ENCODE results near the gene TMEFF2. TPM values are rescaled to one million over a fixed set of nuclear protein-coding genes. Genes with fewer than 3 reads are reported as not detected.

TMEFF2 gene
- total and polyA plus RNA-seq, 10 of the 15 experiments (the other 5 are each of a cell fraction or from before 2014, with no cell fraction given) = not detected

DNA sequence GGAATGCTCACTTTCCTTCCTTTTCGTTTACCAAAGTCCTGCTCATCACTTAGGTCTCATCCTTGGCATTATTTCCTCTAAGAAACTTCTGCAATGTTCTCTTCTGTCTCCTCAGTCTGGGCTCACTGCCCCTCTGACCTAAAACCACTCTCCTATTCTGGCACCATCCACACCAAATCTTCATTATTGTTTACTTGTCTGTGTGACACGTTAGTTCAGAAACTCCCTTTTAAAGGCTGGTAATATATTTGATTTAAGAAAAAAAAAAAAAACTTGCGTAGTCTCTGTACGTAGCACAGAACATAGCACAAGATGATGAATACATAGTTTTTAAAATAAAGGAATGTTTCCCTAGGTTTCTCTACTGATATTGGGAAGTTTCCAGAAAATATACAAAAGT is 229.0 kb downstream of the TMEFF2 start:
- ChIA-PET RAD21 (ENCODE audit: unreplicated experiment) (no interaction called here), CTCF (no interaction called here), SMC1A (ENCODE audit: uncharacterized antibody, unreplicated experiment) (no interaction called here), POLR2A (no interaction called here)
- H3K4me1 ChIP-seq (ENCODE audit: control insufficient read depth, insufficient read depth, low read length) = no peaks in the 10 kb centered on the region
- H3K9me3 ChIP-seq (replicated peaks; ENCODE audit: control insufficient read depth, insufficient read depth, low read length) = no peaks in the 10 kb centered on the region
- H4K20me1 ChIP-seq (ENCODE audit: control insufficient read depth, insufficient read depth) = no peaks in the 10 kb centered on the region
- no peaks in the 10 kb centered on the region for H3K79me2 ChIP-seq (ENCODE audit: control insufficient read depth, insufficient read depth, low read length)
- BruUV-seq (replicated peaks) = no TSS peak
- DNase-seq (ENCODE audit: low read depth, low spot score) = no peak
- no peaks in the 10 kb centered on the region for H3K36me3 ChIP-seq (ENCODE audit: control insufficient read depth in 2 of 2, insufficient read depth in 2 of 2, low read length in 1 of 2)
- H2AFZ ChIP-seq (ENCODE audit: control insufficient read depth, low read depth, low read length) = no peak overlapping the region
- no peak for ATAC-seq
- H3K4me2 ChIP-seq (ENCODE audit: control insufficient read depth, insufficient read depth) = no peak overlapping the region
- H3K27ac ChIP-seq (ENCODE audit: control insufficient read depth, insufficient read depth) = no peak overlapping the region
- intact Hi-C loops (cut with micrococcal nuclease; ENCODE audit: unreplicated experiment) = no loop called here
- no peak overlapping the region for H3K9ac ChIP-seq (ENCODE audit: control insufficient read depth, insufficient read depth, low read length)
- H3K27me3 ChIP-seq (replicated peaks in 1 of 2; ENCODE audit: control insufficient read depth in 2 of 2, insufficient read depth in 2 of 2, low read length in 1 of 2) = no peaks in the 10 kb centered on the region; a peak in 1 of 4 replicates
- in situ Hi-C loops (cut with MboI) = no loop called here
- 46% methylated on average over 4 of the region's 4 CpGs for whole genome bisulfite sequencing (ENCODE audit: insufficient coverage, insufficient replicate concordance, low lambda C conversion rate, missing lambda C conversion rate)
- no peak for FAIRE-seq
- H3K4me3 ChIP-seq = no peak overlapping the region
- TF ChIP-seq, protein P1, sequence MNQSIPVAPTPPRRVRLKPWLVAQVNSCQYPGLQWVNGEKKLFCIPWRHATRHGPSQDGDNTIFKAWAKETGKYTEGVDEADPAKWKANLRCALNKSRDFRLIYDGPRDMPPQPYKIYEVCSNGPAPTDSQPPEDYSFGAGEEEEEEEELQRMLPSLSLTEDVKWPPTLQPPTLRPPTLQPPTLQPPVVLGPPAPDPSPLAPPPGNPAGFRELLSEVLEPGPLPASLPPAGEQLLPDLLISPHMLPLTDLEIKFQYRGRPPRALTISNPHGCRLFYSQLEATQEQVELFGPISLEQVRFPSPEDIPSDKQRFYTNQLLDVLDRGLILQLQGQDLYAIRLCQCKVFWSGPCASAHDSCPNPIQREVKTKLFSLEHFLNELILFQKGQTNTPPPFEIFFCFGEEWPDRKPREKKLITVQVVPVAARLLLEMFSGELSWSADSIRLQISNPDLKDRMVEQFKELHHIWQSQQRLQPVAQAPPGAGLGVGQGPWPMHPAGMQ (IDR thresholded peaks at IDR 0.05; ENCODE audit: borderline replicate concordance) = no peak
- TF ChIP-seq, protein P2, sequence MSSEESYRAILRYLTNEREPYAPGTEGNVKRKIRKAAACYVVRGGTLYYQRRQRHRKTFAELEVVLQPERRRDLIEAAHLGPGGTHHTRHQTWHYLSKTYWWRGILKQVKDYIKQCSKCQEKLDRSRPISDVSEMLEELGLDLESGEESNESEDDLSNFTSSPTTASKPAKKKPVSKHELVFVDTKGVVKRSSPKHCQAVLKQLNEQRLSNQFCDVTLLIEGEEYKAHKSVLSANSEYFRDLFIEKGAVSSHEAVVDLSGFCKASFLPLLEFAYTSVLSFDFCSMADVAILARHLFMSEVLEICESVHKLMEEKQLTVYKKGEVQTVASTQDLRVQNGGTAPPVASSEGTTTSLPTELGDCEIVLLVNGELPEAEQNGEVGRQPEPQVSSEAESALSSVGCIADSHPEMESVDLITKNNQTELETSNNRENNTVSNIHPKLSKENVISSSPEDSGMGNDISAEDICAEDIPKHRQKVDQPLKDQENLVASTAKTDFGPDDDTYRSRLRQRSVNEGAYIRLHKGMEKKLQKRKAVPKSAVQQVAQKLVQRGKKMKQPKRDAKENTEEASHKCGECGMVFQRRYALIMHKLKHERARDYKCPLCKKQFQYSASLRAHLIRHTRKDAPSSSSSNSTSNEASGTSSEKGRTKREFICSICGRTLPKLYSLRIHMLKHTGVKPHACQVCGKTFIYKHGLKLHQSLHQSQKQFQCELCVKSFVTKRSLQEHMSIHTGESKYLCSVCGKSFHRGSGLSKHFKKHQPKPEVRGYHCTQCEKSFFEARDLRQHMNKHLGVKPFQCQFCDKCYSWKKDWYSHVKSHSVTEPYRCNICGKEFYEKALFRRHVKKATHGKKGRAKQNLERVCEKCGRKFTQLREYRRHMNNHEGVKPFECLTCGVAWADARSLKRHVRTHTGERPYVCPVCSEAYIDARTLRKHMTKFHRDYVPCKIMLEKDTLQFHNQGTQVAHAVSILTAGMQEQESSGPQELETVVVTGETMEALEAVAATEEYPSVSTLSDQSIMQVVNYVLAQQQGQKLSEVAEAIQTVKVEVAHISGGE (CRISPR knock-in tag; IDR thresholded peaks at IDR 0.05) = no peak
- TF ChIP-seq NFIC (IDR thresholded peaks at IDR 0.05; ENCODE audit: low read depth, low read length) = no peak
- no peak for TF ChIP-seq TCF12 (IDR thresholded peaks at IDR 0.05; ENCODE audit: low read depth, low read length)
- TF ChIP-seq CEBPB (IDR thresholded peaks at IDR 0.05; ENCODE audit: borderline replicate concordance in 1 of 2, low read depth in 2 of 2, low read length in 2 of 2) = no peak
- TF ChIP-seq, protein P3, sequence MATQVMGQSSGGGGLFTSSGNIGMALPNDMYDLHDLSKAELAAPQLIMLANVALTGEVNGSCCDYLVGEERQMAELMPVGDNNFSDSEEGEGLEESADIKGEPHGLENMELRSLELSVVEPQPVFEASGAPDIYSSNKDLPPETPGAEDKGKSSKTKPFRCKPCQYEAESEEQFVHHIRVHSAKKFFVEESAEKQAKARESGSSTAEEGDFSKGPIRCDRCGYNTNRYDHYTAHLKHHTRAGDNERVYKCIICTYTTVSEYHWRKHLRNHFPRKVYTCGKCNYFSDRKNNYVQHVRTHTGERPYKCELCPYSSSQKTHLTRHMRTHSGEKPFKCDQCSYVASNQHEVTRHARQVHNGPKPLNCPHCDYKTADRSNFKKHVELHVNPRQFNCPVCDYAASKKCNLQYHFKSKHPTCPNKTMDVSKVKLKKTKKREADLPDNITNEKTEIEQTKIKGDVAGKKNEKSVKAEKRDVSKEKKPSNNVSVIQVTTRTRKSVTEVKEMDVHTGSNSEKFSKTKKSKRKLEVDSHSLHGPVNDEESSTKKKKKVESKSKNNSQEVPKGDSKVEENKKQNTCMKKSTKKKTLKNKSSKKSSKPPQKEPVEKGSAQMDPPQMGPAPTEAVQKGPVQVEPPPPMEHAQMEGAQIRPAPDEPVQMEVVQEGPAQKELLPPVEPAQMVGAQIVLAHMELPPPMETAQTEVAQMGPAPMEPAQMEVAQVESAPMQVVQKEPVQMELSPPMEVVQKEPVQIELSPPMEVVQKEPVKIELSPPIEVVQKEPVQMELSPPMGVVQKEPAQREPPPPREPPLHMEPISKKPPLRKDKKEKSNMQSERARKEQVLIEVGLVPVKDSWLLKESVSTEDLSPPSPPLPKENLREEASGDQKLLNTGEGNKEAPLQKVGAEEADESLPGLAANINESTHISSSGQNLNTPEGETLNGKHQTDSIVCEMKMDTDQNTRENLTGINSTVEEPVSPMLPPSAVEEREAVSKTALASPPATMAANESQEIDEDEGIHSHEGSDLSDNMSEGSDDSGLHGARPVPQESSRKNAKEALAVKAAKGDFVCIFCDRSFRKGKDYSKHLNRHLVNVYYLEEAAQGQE (IDR thresholded peaks at IDR 0.05; ENCODE audit: low read depth, low read length) = no peak
- no peak for TF ChIP-seq BMI1 (IDR thresholded peaks at IDR 0.05; ENCODE audit: borderline replicate concordance)
- TF ChIP-seq BCL11A (IDR thresholded peaks at IDR 0.05; ENCODE audit: low read depth, low read length) = no peak
- no peak for TF ChIP-seq POU2F2 (IDR thresholded peaks at IDR 0.05; ENCODE audit: borderline replicate concordance, low read depth, low read length)
- no peak for TF ChIP-seq STAT1 (conservative IDR thresholded peaks at IDR 0.05)
- TF ChIP-seq CBX3 (IDR thresholded peaks at IDR 0.05; ENCODE audit: borderline replicate concordance, low read depth) = no peak
- no peak for TF ChIP-seq MTA3 (IDR thresholded peaks at IDR 0.05; ENCODE audit: borderline replicate concordance, low read length)
- TF ChIP-seq RCOR1 (conservative IDR thresholded peaks at IDR 0.05; ENCODE audit: low read depth, low read length) = no peak
- no peak for TF ChIP-seq YY1 (IDR thresholded peaks at IDR 0.05; ENCODE audit: low read depth, low read length)
- TF ChIP-seq, protein P4, sequence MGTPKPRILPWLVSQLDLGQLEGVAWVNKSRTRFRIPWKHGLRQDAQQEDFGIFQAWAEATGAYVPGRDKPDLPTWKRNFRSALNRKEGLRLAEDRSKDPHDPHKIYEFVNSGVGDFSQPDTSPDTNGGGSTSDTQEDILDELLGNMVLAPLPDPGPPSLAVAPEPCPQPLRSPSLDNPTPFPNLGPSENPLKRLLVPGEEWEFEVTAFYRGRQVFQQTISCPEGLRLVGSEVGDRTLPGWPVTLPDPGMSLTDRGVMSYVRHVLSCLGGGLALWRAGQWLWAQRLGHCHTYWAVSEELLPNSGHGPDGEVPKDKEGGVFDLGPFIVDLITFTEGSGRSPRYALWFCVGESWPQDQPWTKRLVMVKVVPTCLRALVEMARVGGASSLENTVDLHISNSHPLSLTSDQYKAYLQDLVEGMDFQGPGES (IDR thresholded peaks at IDR 0.05) = no peak
- TF ChIP-seq SIX5 (IDR thresholded peaks at IDR 0.05; ENCODE audit: low read depth, low read length, severe bottlenecking) = no peak
- TF ChIP-seq CREB1 (IDR thresholded peaks at IDR 0.05; ENCODE audit: low read depth) = no peak
- no peak for TF ChIP-seq POLR2AphosphoS5 (IDR thresholded peaks at IDR 0.05; ENCODE audit: low read length)
